ENCODE measurements around the gene PTPMT1.
A peak's percentile ranks its signal among the peaks of the same experiment; 100 is the strongest.

GRCh38 chr11:47616726-47617416 lies 51.5 kb downstream of the PTPMT1 start:
- peak; percentile 25 to 64 (median 48) for TF ChIP-seq CTCF (IDR thresholded peaks at IDR 0.05)
- TF ChIP-seq POLR2A (IDR thresholded peaks at IDR 0.05) = no peak
